Fibroblast of skin of scalp (primary cell): ENCODE results near the gene ACSM2B.
"Not testable (repeated sequence)": the region's sequence is repeated elsewhere in the genome, so short reads cannot be mapped to it uniquely, and the experiment has no call there.

Experiments
- DNase-seq: peaks from one replicate; pipeline ENCODE4 v3.0.0-alpha.2; 2013

The ACSM2B gene

DNA sequence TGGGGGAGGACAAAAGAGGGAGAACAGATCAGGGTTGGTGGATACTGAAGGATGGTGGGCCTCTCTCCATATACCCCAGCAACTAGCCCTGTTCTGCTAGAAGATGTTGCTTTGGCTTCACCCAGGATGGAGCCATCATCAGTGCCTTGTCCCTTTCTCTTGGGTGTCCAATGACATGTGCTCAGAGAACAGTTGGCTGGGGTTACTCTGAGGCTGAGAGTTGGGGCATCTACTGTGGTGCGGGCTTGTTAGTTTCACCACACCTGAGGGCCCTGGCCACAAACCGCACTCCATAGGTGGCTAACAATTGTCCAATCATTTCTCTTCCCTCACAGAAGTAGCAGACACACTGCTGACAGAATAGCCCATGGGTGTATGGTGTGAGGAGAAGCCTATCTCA, 18.9 kb upstream of the ACSM2B start:
- not testable (repeated sequence) for DNase-seq

DNA sequence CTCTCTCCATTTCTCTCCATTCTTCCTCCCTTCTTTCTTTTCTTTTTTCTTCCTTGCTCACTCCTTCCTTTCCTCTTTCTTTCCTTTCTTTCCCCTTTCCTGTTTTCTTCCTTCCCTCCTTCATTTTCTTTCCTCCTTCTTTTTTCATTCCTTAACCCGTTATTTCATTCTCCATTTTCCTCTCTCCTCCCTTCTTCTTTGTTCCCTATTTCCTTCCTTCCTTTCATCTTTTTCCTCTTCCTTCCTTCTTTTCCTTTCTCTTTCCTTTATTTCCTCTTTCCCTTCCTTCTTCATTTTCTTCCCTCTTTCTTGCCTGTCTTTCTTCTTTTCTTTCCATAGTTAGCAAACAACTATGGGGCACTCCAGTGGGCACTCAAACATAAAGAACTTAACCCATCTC, 16.6 kb upstream of the ACSM2B start:
- not testable (repeated sequence) for DNase-seq

DNA sequence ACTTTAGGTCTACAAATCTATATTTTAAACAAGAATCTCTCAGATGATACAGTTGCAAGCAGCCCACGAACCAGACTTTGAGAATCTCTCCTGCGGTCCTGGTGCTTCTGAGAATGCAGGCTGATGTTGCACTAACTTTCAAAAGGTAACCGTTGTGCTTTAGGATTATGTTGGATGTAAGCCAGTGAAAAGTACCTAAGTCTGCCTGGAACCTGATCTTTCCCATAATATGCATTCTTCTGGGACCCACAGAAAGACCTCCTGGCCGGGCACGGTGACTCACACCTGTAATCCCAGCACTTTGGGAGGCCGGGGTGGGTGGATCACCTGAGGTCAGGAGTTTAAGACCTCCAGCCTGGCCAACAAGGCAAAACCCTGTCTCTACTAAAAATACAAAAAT, 13.3 kb upstream of the ACSM2B start:
- not testable (repeated sequence) for DNase-seq

DNA sequence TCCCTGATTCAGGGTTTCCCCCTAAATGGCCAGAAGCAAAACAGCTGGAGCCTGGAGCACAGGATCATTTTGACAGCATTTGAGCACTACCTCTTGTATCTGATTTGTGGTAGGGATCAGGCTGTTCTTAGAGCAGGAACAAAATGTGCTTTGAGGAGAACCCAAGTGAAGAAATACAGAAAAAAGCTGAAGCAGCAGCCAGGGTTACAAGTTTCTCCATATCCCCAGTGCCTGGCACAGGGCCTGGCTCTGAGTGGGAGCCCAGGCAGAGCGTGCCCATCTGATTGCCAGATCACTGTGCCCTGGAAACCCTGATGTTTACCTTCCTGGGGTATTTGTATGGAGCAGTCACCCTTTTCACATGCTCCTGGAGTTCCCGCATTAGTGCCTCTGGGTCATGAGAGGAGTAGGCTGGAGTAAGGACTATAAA, 11.5 kb upstream of the ACSM2B start:
- not testable (repeated sequence) for DNase-seq

DNA sequence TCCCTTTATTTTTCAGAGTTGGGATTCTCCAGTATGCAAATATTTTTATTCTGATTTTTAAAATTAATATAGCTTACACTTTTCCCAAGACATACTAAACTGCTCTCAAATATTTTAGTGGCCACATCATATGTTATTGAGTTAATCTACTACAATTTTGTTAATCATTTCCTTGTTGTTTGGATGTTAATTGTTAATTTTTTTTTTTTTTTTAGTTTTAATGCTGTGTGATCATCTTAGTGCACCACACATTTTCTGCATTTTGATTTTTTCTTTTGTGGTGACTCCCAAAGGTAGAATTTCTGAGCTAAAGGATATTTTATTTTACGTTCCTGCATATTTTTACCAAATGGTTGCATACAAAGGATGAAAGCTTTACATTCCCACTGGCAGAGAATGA, 10.5 kb upstream of the ACSM2B start:
- not testable (repeated sequence) for DNase-seq

DNA sequence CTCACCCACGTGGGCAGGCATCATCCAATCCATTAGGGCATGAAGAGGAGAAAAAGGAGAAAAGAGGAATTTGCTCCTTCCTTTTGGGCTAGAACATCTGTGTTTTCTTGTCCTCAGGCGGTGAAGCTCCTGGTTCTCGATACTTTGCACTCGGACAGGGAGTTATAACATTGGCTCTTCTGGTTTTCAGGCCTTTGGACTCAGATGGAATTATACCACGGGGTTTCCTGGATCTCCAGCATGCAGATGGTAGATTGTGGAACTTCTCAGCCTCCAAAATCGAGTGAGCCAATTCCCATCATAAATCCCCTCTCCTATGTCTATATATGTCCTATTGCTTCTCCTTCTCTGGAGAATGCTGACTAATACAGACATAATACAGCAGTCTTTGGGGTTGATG, 9.9 kb upstream of the ACSM2B start:
- not testable (repeated sequence) for DNase-seq

DNA sequence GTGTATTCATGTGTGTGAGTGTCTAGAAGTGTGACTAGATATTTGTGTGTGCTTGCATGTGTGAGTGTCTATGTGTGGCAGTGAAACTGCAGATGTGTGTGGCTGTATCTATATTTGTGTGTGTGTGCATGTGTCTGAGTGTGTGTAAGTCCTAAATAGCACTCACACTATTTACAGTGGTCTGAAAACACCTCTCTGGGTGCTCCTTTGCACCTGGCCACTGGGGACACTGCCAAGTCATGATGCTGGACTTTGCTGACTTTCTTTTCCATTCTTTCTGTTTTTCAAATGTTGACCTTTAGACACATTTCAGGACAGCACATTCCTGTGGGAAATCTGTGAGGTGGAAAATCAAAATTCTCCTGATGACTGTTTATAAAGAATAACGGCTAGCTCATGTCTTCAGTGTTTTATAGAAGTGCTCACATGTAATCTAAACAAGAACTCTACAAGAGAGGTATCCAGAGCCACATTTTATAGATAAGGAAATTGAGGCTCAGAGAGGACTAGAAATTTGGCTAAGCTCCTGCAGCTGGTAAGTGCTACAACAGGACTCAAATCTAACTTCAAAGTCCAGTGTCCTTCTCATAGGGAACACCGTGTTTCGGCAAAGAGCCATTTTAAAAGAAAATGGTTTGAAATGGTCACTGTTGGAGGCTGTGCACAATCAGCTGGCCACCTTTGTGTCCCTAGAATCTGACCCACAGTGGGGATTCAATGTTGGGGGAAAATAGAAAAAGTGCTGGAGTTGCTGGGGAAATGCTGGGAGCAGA, 4.5 kb upstream of the ACSM2B start:
- not testable (repeated sequence) for DNase-seq

DNA sequence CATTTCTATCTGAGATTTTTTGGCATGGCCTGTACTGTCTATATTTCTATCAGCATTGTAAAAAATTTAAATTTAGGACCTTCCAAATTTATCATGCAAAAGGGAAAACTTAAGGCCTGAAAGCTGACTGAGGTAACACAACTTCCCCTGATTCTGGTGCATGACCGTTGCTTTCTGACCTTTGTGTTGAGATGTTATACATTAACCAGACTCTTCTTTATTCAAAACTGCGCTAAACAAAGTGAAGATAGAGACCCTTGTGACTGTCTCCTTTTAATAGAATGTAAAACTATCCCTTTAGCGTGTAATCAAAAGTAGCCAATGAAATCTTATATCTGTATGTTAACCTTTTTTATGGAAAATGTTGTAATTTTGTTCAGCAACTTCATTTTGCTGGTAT, 1.9 kb upstream of the ACSM2B start:
- not testable (repeated sequence) for DNase-seq

DNA sequence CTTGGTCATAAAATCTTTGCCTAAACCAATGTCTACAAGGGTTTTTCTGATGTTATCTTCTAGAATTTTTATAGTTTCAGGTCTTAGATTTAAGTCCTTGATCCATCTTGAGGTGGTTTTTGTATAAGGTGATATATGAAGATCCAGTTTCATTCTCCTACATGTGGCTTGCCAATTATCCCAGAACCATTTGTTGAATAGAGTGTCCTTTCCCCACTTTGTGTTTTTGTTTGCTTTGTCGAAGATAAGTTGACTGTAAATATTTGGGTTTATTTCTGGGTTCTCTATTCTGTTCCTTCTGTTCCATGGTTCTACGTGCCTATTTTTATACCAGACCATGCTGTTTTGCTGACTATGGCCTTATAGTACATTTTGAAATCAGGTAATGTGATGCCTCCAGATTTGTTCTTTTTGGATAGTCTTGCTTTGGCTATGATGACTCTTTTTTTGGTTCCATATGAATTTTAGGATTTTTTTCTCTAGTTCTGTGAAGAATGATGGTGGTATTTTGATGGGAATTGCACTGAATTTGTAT, 7.0 kb downstream of the ACSM2B start:
- DNase-seq, result not testable (repeated sequence)

DNA sequence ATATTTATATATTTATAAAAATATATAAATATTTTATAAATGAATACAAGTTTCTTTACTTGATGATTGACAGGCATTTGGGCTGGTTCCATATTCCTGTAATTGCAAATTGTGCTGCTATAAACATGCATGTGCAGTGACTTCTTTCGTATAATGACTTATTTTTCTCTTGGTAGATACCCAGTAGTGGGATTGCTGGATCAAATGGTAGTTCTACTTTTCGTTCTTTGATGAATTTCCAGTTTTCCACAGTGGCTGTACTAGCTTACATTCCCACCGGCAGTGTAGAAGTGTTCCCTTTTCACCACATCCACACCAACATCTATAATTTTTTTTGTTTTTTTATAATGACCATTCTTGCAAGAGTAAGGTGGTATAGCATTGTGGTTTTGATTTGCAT, 7.8 kb downstream of the ACSM2B start:
- DNase-seq, result no peak

DNA sequence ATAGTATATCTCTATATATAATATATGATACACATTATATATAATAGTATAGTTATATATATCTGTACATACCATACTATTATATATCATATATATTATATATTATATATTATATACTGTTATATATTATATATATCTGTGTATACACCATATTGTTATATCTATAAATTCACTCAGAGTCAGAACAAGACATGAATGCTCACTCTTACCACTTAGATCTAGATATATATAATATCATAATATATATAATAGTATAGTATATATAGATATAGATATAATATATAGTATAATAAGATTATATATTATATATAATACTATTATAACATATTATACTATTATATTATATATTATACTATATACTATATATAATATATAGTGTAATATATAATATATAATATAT, 9.3 kb downstream of the ACSM2B start:
- DNase-seq, result no peak

DNA sequence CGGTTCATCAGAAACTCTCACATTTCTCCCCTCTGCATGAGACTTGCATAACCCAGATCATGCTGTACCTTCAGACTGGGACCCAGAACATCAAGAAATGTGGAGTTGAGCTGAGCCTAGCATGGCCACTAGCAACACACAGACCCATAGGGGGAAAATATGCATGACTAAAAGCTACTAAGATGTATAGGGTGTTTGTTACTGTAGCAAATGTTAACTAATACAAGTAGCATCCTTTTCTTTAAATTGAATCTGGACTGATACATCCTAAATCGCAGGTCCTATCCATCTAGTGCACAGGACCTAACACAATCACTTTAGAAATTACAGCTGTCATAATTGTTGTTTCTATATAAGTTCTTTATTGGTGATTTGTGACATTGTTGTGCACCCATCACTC, 10.8 kb downstream of the ACSM2B start:
- not testable (repeated sequence) for DNase-seq

DNA sequence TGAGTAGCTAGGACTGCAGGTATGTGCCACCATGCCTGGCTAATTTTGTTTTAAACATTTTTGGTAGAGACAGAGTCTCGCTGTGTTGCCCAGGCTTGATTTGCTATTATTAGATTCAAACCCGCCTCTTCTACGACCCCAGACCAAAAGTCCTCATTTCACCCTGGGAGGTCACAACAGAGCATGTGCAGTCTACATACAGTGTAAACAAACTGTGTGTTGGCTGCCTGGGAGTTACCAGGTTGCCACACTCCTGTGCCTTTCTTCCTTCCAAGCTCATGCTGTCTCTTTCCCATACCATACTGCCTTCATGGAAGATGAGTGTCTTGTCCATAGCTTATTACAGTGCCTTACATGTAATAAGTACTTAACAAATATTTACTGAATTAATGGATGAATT, 11.9 kb downstream of the ACSM2B start:
- DNase-seq, result not testable (repeated sequence)

DNA sequence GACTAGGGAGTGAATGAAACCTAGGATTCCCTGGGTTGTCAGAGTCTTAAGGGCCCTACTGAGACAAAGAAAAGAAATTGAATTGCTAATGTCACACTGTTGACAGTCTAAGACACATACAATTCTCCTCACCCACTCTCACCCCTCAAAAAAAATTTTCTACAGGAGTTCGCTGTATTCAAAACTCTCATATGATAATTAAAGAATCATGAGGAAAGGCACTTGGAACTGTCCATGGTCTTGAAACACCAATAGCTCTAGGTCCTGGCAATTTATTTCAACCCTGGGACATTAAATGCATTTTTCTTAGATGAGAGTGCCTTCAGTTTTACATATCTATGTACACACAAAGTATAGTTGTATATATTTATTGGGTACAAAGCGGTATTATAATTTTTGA, 20.5 kb downstream of the ACSM2B start:
- not testable (repeated sequence) for DNase-seq

DNA sequence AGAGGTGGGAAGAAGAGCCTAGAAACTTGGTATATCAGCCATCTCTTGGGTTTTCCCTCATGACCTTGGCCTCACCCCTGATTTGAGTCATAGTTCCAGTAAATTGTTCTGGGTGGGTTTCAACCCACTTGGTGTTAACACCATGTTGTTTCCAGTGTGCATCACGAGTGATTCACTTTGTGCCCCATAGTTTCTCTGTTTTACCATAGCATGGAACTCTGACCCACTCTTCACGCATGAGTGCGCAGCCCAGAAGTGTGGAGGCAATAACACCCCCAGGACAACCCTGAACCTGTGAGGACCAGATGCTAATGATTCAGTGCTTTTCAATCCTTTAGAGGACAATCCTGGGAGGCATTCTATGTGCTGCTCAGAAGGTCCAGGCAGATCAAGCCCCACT, 21.5 kb downstream of the ACSM2B start:
- DNase-seq, result not testable (repeated sequence)

DNA sequence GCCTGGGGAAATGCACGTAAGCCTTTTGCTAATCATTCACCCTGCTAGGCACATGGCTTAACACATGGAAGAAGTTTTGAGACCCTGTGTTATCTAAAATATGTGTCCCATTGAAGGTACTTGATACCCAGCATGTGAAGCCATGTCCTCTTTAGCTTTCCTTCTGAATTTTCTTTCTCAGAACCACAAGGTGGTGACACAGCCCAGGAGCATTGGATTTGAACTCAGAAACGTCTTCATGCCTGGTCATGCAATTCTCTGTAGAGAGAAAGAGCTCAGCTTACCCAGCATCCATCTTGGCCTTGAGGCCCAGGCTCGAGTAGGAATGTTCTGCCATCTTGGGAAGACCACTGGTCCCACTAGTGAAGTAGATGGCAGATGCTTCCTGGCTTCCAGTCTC, 22.7 kb downstream of the ACSM2B start:
- DNase-seq, result not testable (repeated sequence)

DNA sequence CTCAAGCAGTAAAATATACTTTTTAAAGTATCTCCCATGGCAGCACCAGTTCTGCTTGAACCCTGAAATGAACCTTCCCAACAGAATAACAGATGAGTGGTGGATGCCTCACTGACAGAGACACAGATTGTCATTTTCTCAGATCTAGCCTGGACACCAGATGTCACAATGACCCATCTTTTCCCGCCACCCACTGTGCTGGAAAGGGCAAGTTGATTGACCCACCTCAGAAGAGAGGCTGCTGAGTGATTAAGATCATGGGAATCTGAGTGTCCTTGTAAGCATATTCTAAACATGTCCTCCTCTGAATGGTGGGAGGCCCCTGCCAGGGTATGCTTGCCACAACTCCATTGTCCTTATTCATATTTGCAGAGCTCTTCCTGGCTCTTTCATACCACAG, 29.2 kb downstream of the ACSM2B start:
- DNase-seq, result not testable (repeated sequence)

DNA sequence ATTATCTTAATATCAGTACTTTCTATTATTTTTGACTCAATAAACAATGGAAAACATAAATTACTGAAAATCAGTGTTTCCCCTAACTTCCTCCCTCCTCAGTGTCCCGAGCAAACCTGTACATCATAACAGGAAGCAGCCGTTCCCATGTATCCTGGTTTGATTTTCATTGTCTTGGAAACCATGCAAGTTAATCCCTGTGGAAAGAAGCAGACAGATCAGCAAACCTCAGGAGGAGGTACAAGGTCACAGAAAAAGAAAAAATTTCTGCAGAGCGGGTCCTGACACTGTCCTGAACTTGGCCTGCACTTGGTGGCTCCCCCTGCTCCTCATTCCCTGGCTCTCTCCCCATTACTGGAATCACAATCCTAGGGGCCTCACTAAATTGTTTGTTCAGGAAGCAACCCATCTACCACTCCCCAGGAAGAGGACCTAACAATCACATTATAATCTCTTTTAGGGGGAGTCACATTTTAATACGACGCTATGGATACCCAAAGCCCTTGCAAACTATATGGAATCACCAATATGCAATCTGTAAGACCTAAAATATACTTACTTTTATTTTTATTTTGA, 29.8 kb downstream of the ACSM2B start:
- DNase-seq, result not testable (repeated sequence)

DNA sequence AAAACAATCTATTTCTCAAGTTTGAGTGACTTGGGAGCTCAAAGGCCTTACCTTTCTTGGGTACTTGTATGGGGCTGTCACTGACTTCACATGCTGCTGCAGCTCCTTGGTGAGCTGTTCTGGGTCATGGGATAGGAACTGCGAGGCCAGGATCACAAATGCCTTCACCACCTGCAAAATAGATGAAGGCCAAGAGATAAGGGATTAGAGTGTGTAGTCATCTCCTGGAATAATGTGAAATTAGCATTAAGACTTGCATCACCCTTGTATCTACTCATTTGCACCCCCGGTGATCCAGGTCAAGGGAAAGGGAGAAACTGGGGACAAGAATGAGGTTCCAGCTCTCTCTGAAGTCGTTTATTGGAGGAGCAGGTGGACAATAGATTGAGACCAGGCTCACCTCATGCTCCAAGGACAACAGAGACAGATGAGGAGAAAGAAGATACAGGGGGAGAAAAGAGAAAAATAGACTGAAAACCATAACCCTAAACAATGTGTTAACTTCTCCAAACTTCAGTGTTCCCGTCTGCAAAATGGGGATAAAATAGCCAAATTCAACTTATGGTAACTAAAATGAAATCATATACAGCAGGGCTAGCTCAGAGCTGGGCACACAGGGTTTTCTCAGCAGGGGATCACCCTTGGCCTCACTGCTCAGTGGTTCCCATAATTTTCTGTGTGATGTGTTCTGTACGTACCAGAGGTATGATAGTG, 35.4 kb downstream of the ACSM2B start:
- DNase-seq, result not testable (repeated sequence)

DNA sequence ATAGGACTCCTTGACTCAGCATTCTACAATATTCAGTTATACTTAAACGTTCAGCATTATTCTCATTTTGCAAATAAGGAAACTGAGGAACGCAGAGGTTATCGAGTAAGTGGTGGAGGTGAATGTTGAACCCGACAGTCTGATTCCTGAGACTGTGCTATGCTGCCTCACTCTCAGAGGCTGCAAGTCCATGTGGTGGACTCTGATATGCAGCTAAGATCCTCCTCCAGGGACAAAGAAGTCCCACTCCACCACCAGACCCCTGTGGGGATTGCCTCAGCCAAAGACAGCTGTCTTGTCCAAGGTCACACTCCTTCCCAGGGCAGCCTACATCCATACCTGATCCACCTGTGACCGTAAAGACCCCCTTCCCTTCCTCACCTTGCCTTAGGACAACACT, 37.5 kb downstream of the ACSM2B start:
- DNase-seq, result no peak

DNA sequence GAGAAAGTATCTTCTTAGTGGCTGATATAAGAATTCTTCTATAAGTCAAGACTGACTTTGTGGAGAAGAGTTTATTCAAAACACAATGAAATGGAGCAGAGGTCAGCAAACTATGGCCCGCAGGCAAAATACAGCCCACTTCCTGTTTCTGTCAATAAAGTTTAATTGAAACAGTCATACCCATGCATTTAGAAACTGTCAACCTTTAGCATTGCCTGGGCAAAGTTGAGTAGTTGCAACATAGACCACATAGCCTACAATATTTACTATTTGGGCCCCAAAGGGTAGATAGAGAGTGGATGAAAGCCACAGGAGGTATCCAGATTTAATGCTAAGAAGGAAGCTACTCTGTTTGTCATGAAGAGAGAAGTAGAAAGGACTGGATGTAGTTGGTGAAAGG, 38.0 kb downstream of the ACSM2B start:
- DNase-seq, result no peak

DNA sequence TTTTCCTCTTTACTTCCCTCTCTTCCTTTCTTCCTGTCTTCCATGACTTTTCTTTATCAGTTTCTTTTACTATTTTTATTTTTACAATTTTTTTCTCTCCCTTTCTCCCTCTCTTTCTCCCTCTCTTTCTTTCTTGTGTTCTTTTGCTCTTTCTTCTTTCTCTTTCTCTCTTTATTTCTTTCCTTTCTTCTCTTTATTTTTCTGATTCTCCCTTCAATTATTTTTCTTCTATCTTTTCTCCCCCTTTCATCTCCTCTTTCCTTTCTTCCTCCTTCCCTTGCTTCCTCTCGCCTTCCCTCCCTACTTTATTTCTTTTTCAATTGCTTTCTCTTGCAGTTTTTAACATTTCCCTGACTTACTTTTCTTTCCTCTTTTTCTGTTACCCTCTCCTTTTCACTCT, 39.5 kb downstream of the ACSM2B start:
- not testable (repeated sequence) for DNase-seq

DNA sequence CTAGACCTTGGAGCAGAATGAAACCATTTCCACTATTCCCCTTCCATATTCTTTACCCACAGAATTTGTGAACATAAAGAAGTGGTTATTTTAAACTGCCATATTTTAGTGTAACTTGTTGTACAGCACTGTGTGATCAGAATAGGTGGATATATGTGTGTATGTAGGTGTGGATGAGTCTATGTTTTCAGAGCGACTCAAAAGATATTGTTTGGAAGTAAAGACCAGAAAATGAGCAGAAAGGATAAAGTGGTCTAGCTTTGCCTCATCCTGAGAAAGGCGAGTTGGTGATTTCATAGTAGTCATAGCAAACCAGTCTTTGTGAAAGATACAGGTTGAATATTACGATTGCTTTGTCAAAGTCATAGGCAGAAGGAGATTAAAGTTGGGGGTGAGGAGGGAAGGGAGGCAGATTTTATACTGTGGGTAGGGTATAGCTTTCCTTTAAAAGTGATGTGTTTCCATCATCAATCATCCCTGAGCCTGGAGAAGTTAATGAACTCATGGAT, 43.8 kb downstream of the ACSM2B start:
- DNase-seq, result not testable (repeated sequence)
